Sigmoid colon (tissue), 4 donors: Measurements from ENCODE around the gene CCDC91.

ENCODE experiments used
- EP300 ChIP-seq, 4 donors: sonication (generic); formaldehyde crosslinking; IDR thresholded peaks; one replicate each; pipeline ENCODE4 v1.6.1; 2017; ENCODE audit warnings: antibody characterized with exemption in 4 of 4
- POLR2A ChIP-seq, 2 donors: fragments of 450-650 bp; IDR thresholded peaks; one replicate each; pipeline ENCODE4 v1.6.1; 2016; ENCODE audit warnings: antibody characterized with exemption in 2 of 2, mild to moderate bottlenecking in 2 of 2, moderate library complexity in 2 of 2
- TF ChIP-seq, protein P1 (sequence below), 4 experiments: fragments of 450-650 bp in 3 of 4; fragments of 200-600 bp in 1 of 4; IDR thresholded peaks; one replicate each; pipeline ENCODE4 v1.5.1; 2016 to 2019; ENCODE audit warnings: antibody characterized with exemption in 4 of 4, mild to moderate bottlenecking in 3 of 4, moderate library complexity in 2 of 4

DNA sequence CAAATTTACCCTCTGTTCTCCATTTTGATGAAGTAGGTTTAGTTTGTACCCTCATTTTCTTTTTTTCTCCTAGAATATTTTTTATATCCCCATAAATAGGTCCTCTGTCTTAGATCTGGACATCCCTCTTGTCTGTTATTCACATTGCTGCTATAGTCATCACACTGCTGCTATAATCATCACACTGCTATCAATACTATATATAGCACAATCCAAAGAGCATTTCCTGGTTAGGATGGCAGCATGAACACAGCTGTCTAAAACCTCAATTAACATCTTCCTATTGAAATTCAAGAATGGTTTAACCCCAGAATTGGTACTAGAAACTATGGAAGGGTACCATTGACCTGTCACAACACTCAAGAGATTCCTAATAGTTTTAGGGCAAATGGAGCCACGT is 27.6 kb upstream of the CCDC91 start:
- TF ChIP-seq, protein P1, sequence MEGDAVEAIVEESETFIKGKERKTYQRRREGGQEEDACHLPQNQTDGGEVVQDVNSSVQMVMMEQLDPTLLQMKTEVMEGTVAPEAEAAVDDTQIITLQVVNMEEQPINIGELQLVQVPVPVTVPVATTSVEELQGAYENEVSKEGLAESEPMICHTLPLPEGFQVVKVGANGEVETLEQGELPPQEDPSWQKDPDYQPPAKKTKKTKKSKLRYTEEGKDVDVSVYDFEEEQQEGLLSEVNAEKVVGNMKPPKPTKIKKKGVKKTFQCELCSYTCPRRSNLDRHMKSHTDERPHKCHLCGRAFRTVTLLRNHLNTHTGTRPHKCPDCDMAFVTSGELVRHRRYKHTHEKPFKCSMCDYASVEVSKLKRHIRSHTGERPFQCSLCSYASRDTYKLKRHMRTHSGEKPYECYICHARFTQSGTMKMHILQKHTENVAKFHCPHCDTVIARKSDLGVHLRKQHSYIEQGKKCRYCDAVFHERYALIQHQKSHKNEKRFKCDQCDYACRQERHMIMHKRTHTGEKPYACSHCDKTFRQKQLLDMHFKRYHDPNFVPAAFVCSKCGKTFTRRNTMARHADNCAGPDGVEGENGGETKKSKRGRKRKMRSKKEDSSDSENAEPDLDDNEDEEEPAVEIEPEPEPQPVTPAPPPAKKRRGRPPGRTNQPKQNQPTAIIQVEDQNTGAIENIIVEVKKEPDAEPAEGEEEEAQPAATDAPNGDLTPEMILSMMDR (IDR thresholded peaks at IDR 0.05), result no peak
- TF ChIP-seq POLR2A (IDR thresholded peaks at IDR 0.05) (no peak), EP300 (IDR thresholded peaks at IDR 0.05) (no peak)
